ENCODE results near the gene RAI14.
"Not testable (repeated sequence)": the region's sequence is repeated elsewhere in the genome, so short reads cannot be mapped to it uniquely, and the experiment has no call there.

RAI14 gene

DNA sequence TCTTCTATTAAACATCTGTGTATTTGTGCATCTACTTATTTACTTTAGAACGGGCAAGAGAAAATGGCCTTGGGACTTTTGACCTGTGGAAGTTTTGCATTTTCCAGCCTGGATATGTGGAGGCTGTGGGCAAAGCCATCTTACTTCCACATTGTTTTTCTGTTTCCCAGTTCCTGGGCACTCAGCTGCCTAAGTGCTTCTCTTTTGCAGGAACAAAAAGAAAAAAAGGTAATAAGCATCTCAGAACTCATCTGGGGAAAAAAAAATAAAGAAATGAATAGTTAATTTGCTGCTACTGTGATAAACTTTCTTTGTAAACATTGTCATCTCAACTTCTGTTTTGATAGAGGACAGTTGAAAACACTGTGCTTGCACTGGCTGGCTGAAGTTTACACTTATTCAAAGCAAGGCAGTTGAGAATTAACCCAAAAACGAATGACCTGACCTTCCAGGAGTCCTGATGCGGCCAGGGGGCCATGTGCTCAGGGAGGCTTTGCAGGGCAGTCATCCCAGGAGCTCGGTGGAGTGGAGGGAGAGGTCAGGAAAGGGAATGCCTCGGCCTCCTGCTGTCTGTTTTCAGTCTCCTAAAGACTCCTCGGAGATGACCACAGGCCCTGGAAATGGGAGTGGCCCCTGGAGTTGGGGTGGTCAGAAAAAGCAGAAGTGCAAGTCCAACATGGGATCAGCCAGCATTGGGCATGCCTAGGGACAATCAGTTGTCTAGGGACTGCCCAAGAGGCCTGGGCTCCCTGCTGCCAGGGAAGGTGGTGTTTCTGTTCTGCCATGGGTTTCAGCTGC, 75.5 kb downstream of the RAI14 start:
- DNase-seq (ENCODE audit: low spot score) = no peak

DNA sequence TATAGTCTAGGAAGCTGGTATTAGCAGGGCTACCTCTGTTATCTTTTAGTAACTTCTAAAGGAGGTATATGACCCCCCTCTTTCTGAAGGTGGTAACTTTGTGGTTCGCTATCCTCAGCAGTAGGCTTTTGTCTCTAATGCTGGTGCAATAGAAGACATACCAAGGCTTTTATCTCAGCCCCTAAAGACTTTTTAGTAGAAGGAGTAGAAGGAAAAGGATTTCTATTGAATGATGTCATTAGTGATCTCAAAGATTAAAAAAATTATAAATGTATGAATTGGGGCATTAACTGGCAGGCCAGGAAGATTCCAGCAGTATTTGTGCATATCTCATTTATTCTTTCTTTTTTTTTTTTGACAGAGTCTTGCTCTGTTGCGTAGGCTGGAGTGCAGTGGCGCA, 78.2 kb downstream of the RAI14 start:
- no peak for DNase-seq (ENCODE audit: low spot score)

GRCh38 chr5:34735491-34736426, 79.6 kb downstream of the RAI14 start:
- DNase-seq (ENCODE audit: low spot score) = no peak

- DNase-seq (ENCODE audit: low spot score) = no peak
Measured at GRCh38 chr5:34736445-34737115, 80.5 kb downstream of the RAI14 start.

DNA sequence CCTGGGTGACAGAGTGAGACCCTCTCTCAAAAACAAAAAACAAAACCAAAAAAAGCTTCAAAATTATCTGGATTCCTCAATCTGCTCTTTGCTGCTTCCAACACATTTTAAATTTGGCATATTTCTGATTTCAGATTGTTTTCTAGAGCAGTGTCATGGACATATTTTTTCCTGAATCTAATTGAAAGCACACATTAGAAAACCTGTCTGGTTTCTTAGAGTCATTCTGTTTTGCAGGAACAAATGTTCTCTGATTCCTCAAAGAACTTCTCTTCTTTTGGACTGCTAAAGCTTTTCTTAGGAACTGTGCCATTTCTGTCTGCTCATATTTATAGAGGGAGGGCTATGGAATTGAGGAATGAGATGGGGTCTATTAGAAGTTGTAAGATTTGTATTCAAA, 81.6 kb downstream of the RAI14 start:
- no peak for DNase-seq (ENCODE audit: low spot score)

- DNase-seq (ENCODE audit: low spot score) = no peak
Measured at GRCh38 chr5:34738381-34738780, 82.3 kb downstream of the RAI14 start.

GRCh38 chr5:34740389-34740806, 84.3 kb downstream of the RAI14 start:
- DNase-seq (ENCODE audit: low spot score) = no peak

DNA sequence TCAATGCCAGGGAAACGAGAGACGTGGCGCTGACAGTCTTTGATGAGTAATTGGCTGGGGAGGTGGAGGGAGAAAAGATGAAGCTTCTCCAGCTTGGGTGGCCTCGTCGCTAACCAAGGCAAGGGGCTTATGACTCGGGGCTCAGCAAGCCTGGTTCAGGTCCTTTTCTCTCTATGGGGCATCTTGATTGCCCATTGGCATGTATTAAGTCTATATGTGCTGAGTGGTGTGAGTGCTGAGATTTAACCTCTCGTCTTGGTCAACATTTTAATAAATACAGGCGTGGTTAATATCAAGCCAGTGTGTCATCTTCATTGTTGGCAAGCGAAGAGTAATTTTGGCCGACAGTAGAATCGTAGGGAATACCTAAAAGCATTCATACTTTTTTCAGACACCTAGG, 85.9 kb downstream of the RAI14 start:
- no peak for DNase-seq (ENCODE audit: low spot score)

- peak; percentile 63 for DNase-seq (ENCODE audit: low spot score)
Measured at GRCh38 chr5:34743878-34744277, 87.8 kb downstream of the RAI14 start.

DNA sequence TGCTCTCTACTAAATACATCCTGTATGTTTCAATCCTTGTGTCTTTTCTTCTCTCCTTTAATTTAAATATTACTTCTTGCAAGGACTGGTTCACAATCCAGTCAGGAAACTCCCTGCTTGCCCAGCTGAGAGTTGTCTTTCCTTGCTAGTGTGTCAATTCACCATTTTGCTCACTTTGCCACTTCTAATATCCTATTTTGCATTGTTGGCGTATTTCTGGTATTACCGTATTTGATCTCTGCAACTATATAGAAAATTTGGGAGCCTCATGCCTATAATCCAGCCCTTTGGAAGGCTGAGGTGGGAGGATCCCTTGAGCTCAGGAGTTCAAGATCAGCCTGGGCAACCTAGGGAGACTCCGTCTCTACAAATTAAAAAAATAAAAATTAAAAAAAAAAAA, 92.3 kb downstream of the RAI14 start:
- no peak for DNase-seq (ENCODE audit: low spot score)

DNA sequence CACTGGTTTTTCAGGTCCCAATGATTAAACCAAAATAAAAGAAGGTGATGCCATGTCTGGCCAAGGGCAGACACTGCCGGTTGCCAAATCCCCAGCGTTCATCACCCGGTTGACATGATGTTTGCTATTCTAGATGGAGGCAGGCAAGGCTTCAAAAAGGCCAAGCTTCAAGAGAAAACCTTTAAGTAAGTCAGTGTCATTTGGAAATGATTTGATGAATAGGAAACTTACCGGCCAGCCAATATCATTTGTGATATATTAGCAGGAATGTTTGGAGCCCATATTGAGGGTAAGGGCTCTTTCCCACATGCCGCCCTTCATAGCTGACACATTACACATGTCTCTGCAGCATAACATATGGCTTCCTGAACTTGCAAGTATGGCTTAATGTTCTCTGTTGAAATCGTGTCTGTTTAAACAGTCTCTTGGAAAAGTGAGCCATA, 93.3 kb downstream of the RAI14 start:
- no peak for DNase-seq (ENCODE audit: low spot score)

DNA sequence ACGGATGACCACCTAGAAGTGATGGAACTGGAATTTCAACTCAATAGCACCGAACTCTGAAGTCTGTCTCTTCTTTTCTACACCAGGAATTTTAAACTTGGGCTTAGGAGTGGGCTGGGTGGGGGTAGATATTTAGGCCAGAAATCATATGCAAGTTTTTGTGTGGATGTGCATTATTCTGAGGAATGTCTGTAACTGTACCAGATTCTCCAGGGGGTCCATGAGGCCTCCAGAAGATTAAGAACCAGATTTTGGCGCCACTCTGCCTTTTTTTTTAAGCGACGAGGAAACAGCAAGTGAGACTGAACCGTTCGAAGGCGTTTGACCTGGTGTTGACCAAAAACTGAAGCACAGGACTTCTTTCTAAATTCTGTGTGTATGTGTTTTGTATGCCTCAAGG, 94.1 kb downstream of the RAI14 start:
- no peak for DNase-seq (ENCODE audit: low spot score)

DNA sequence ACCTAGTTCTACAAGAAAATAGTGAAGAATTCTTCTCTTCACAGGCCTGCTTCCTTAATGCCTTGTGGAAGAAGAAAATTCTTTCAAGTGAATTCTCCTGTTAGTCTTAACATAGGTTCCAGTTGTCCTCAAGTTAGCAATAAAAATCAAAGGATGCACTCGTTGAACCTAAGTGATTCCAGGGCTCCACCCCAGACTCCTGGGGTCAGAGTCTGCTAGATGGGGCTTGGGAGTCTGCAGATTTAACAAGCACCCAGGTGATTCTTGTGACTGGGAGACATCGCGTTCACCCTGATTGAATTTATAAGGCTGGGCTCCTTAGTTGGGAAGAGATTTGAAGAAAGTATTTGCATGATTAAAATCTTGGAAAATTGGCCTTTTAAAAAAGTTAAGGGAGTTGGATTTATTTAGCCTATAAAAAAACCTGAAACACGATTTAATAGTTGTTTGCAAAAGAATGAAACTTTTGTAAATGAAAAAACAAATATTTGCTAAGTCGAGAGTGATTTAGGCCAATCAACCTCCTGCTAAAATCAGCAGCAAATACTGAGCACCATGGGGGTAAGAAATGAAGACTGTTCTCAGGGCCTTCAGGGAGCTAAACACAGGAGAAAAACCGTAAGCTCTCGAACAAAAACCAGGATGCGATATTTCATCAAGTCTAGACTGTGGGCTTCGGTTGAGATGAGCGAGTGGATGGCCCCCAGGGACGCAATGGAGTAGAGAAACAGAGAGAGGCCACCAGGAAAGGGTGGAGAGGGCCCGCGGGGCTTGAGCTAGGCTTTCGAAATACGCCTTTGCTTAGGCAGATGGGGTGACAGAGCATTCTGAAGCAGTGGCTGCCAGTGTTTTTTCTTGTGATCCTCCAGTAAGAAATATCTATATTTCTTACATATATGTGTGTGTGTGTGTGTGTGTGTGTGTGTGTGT, 95.9 kb downstream of the RAI14 start:
- no peak for DNase-seq (ENCODE audit: low spot score)

GRCh38 chr5:34753236-34753635, 97.1 kb downstream of the RAI14 start:
- not testable (repeated sequence) for DNase-seq (ENCODE audit: low spot score)

- DNase-seq (ENCODE audit: low spot score) = no peak
Measured at GRCh38 chr5:34755926-34756325, 99.8 kb downstream of the RAI14 start.

DNA sequence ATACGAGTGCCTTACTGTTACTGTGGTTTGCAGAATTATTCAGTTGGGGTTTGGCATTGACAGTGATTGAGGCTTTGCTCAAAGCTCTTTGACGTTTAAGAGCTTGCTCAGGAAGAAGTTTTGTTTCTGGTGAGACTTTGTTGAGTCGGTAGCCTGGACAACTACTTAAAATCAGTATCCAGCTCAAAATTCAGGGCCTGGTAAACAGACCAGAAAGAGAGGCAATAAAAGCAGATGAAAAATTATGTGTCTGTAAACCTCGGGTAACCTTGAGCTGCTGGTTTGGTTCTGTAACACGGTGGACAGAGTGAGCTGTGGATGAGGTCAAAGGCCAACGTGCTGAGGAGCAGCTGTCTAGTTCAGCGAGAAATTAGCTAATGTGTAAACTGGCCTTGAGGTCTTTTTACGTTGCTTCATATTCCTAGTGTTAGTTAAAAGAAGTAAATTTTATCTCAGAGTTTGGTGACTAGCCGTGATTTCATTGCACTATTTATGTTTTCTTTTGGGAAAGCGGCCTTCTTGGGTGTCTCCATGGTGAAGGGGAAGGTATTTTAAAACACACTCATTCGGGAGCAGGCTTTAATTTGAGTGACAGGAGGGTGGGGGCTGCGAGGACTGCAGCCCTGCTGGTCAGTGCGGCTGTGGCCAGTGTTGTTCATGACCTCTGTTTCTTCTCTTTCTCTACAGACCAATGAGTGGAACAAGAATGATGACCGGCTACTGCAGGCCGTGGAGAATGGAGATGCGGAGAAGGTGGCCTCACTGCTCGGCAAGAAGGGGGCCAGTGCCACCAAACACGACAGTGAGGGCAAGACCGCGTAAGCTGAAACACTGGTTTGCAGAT, 100.9 kb downstream of the RAI14 start:
- no peak for DNase-seq (ENCODE audit: low spot score)

- DNase-seq (ENCODE audit: low spot score) = no peak
Measured at GRCh38 chr5:34758514-34758913, 102.4 kb downstream of the RAI14 start.

DNA sequence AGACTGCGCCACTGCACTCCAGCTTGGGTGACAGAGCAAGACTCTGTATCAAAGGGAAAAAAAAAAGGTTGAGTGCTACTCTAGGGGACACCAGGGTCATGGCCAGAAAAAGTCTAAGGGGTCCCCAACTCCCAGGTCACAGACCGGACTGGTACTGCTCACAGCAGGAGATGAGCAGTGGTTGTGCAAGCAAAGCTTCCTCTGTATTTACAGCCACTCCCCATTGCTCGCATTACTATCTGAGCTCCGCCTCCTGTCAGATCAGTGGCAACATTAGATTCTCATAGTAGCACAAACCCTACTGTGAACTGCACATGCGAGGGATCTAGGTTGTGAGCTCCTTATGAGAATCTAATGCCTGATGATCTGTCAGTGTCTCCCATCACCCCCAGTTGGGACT, 103.1 kb downstream of the RAI14 start:
- not testable (repeated sequence) for DNase-seq (ENCODE audit: low spot score)

GRCh38 chr5:34765662-34766061, 109.5 kb downstream of the RAI14 start:
- no peak for DNase-seq (ENCODE audit: low spot score)

DNA sequence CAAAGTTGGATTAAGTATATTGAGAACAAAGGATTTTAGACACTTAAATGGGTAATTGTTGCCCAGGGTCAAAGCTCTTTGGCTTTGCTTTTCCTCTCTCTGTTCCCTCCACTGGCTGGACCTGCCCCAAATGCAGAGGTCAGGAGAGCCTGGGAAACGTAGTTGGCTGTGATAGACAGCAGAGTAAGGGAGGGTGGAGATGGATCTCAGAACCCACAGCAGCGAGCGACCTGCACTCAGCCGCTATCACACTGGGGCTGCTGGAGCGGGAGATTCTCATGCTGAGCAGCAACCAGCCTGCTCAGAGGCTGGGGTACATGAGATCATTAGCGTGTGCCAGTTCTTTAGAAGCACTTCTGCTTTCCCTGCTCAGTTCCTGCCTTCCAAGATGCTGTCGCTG, 111.1 kb downstream of the RAI14 start:
- no peak for DNase-seq (ENCODE audit: low spot score)

Data from hepatic stellate cell (primary cell).